Ectodermal cell (in vitro differentiated cells): ENCODE results near the gene ABCC1.
"Not testable (repeated sequence)": the region's sequence is repeated elsewhere in the genome, so short reads cannot be mapped to it uniquely, and the experiment has no call there.

Experiments
- H3K27ac ChIP-seq: 2 replicates; pipeline ENCODE4 v1.7.0; 2013; ENCODE audit warnings: mild to moderate bottlenecking, low read depth, low read length; ENCODE audit not compliant: insufficient read depth, poor library complexity, severe bottlenecking
- H3K27me3 ChIP-seq: 2 replicates; pipeline ENCODE4 v1.7.0; 2013; ENCODE audit warnings: mild to moderate bottlenecking, low read length; ENCODE audit not compliant: insufficient read depth, control insufficient read depth, poor library complexity, severe bottlenecking
- H3K36me3 ChIP-seq: one replicate; pipeline ENCODE4 v1.7.0; 2013; ENCODE audit warnings: low read length; ENCODE audit not compliant: control insufficient read depth, insufficient read depth
- H3K4me1 ChIP-seq: one replicate; pipeline ENCODE4 v1.7.0; 2013; ENCODE audit warnings: low read length; ENCODE audit not compliant: control insufficient read depth, insufficient read depth
- H3K4me3 ChIP-seq: 2 replicates; pipeline ENCODE4 v1.7.0; 2013; ENCODE audit warnings: low read depth, low read length, control low read depth; ENCODE audit not compliant: insufficient read depth
- H3K9me3 ChIP-seq: 2 replicates; pipeline ENCODE4 v1.7.0; 2013; ENCODE audit warnings: mild to moderate bottlenecking, low read length, moderate library complexity; ENCODE audit not compliant: control insufficient read depth
- WGBS, 2 experiments: methylation state at CpG; one replicate each; pipeline ENCODE4 v1.1.7; 2013; ENCODE audit warnings: missing lambda C conversion rate in 2 of 2; 5-methylcytosine and 5-hydroxymethylcytosine counted together

The ABCC1 gene

GRCh38 chr16:16157166-16157565 is 207.8 kb downstream of the ABCC1 start:
- peaks cover 9% of the 10 kb centered on the region for H3K36me3 ChIP-seq
- H3K4me1 ChIP-seq = no peaks in the 10 kb centered on the region
- no peaks in the 10 kb centered on the region for H3K27me3 ChIP-seq
- peaks cover 7% of the 10 kb centered on the region for H3K9me3 ChIP-seq
- no peak overlapping the region for H3K4me3 ChIP-seq
- WGBS, 2 experiments = 97% methylated on average over 1 of the region's 1 CpG
- no peak overlapping the region for H3K27ac ChIP-seq

GRCh38 chr16:16158082-16158658 is 208.8 kb downstream of the ABCC1 start:
- Histone ChIP-seq H3K27me3 (no peaks in the 10 kb centered on the region), H3K4me3 (no peak overlapping the region), H3K36me3 (peaks cover 9% of the 10 kb centered on the region), H3K4me1 (no peaks in the 10 kb centered on the region), H3K27ac (no peak overlapping the region), H3K9me3 (peaks cover 7% of the 10 kb centered on the region)
- WGBS, 2 experiments = 82 to 83% methylated on average over 4 of the region's 4 CpGs

GRCh38 chr16:16158741-16159374 is 209.4 kb downstream of the ABCC1 start:
- Histone ChIP-seq H3K4me1 (no peaks in the 10 kb centered on the region), H3K27me3 (no peaks in the 10 kb centered on the region), H3K4me3 (no peak overlapping the region), H3K36me3 (peaks cover 9% of the 10 kb centered on the region), H3K9me3 (peaks cover 7% of the 10 kb centered on the region), H3K27ac (no peak overlapping the region)
- 96 to 97% methylated on average over 3 of the region's 3 CpGs for WGBS, 2 experiments

GRCh38 chr16:16159662-16160061 is 210.2 kb downstream of the ABCC1 start:
- H3K36me3 ChIP-seq = peaks cover 9% of the 10 kb centered on the region
- no peak overlapping the region for H3K27ac ChIP-seq
- H3K4me3 ChIP-seq = no peak overlapping the region
- H3K9me3 ChIP-seq = peaks cover 7% of the 10 kb centered on the region
- no peaks in the 10 kb centered on the region for H3K4me1 ChIP-seq
- H3K27me3 ChIP-seq = no peaks in the 10 kb centered on the region
- 86 to 89% methylated on average over 3 of the region's 3 CpGs for WGBS, 2 experiments

- WGBS, 2 experiments = 69 to 79% methylated on average over 5 of the region's 5 CpGs
- Histone ChIP-seq H3K4me1 (no peaks in the 10 kb centered on the region), H3K27me3 (no peaks in the 10 kb centered on the region), H3K36me3 (peaks cover 9% of the 10 kb centered on the region), H3K27ac (no peak overlapping the region), H3K9me3 (peaks cover 7% of the 10 kb centered on the region), H3K4me3 (no peak overlapping the region)
These were observed 211.9 kb downstream of the ABCC1 start for GRCh38 chr16:16161319-16161718.

- not testable (repeated sequence) for H3K4me1 ChIP-seq, H3K4me3 ChIP-seq, H3K36me3 ChIP-seq, H3K27ac ChIP-seq, H3K9me3 ChIP-seq, H3K27me3 ChIP-seq
- WGBS, 2 experiments = 82 to 88% methylated on average over 5 of the region's 5 CpGs
These were observed 212.4 kb downstream of the ABCC1 start for GRCh38 chr16:16161840-16162239.

GRCh38 chr16:16162591-16162990 is 213.2 kb downstream of the ABCC1 start:
- H3K9me3 ChIP-seq = peaks cover 7% of the 10 kb centered on the region
- H3K36me3 ChIP-seq = peaks cover 9% of the 10 kb centered on the region
- WGBS, 2 experiments = 78 to 81% methylated on average over 3 of the region's 3 CpGs
- H3K27ac ChIP-seq = no peak overlapping the region
- no peaks in the 10 kb centered on the region for H3K27me3 ChIP-seq
- H3K4me1 ChIP-seq = no peaks in the 10 kb centered on the region
- H3K4me3 ChIP-seq = no peak overlapping the region

- no peak overlapping the region for H3K27ac ChIP-seq
- 89 to 91% methylated on average over 4 of the region's 4 CpGs for WGBS, 2 experiments
These were observed 213.7 kb downstream of the ABCC1 start for GRCh38 chr16:16163109-16163508.

GRCh38 chr16:16163571-16163970 is 214.2 kb downstream of the ABCC1 start:
- WGBS, 2 experiments = 94% methylated on average over 5 of the region's 5 CpGs
- H3K27me3 ChIP-seq = no peaks in the 10 kb centered on the region
- no peaks in the 10 kb centered on the region for H3K4me1 ChIP-seq
- peaks cover 5% of the 10 kb centered on the region for H3K9me3 ChIP-seq
- no peak overlapping the region for H3K27ac ChIP-seq
- no peak overlapping the region for H3K4me3 ChIP-seq
- H3K36me3 ChIP-seq = peaks cover 8% of the 10 kb centered on the region

More at GRCh38 chr16:16163109-16163508, 213.7 kb downstream of the ABCC1 start:
- Histone ChIP-seq H3K27me3 (no peaks in the 10 kb centered on the region), H3K36me3 (peaks cover 9% of the 10 kb centered on the region), H3K4me3 (no peak overlapping the region), H3K9me3 (peaks cover 7% of the 10 kb centered on the region), H3K4me1 (no peaks in the 10 kb centered on the region)

- H3K36me3 ChIP-seq = peaks cover 2% of the 10 kb centered on the region
- no peak overlapping the region for H3K27ac ChIP-seq
- no peaks in the 10 kb centered on the region for H3K9me3 ChIP-seq
- 85 to 89% methylated on average over 3 of the region's 3 CpGs for WGBS, 2 experiments
- H3K27me3 ChIP-seq = no peaks in the 10 kb centered on the region
- H3K4me1 ChIP-seq = no peaks in the 10 kb centered on the region
- H3K4me3 ChIP-seq = no peak overlapping the region
These were observed 214.8 kb downstream of the ABCC1 start for GRCh38 chr16:16164243-16164642.
